ENCODE measurements around the gene GIT2.
"Not testable (repeated sequence)": the region's sequence is repeated elsewhere in the genome, so short reads cannot be mapped to it uniquely, and the experiment has no call there.

GIT2 gene

GRCh38 chr12:109995686-109996482 is at the start of gene GIT2:
GIT2 (minus strand) TSS chr12:109996368; CDS start chr12:109996224, 144 bp downstream.
- DNase-seq = peak; percentile 92 to 93

- no peak for DNase-seq
These were observed 46.1 kb upstream of the GIT2 start for GRCh38 chr12:110042264-110042663.

- DNase-seq = peak in 1 of 2 donors; percentile 59
These were observed 43.1 kb upstream of the GIT2 start for GRCh38 chr12:110039085-110039807.

GRCh38 chr12:110038741-110039084 is 42.5 kb upstream of the GIT2 start:
- no peak for DNase-seq

DNA sequence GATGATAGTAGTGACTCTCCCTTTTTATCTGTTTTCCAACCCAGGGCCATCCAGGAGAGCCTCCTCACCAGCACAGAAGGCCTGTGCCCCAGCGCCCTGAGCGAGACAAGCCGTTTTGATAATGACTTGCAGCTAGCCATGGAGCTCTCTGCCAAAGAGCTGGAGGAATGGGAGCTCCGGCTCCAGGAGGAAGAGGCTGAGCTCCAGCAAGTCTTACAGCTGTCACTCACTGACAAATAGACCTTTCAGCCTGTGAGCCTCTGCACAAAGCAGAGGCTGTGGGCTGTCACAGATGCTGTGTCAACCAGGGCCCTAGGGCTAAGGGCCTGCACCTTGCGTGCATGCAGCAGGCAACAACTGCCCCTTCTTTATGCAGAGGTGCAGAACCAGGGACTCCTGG is 41.1 kb upstream of the GIT2 start:
- no peak for DNase-seq

DNA sequence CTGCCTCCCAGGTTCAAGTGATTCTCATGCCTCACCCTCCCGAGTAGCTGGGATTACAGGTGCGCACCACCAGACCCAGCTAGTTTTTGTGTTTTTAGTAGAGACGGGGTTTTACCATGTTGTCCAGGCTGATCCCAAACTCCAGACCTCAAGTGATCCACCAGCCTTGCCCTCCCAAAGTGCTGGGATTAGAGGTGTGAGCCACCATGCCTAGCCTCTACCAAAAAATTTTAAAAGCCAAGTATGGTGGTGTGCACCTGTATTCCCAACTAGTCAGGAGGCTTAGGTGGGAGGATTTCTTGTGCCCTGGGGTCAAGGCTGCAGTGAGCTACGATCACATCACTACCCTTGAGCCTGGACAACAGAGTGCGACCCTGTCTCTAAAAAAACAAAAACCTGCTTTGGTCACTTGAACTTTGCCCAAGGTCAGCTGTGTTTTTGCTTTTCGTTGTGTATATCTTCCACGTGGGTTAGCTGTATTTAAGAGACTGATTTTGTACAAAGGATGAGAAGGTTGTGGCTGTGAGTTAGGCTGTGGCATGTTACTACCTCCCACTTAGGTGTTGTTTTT is 39.5 kb upstream of the GIT2 start:
- DNase-seq = no peak

- no peak for DNase-seq
These were observed 37.7 kb upstream of the GIT2 start for GRCh38 chr12:110033888-110034287.

- peak; percentile 80 to 93 for DNase-seq
These were observed 33.2 kb upstream of the GIT2 start for GRCh38 chr12:110029290-110029815.

GRCh38 chr12:110028323-110028722 is 32.2 kb upstream of the GIT2 start:
- DNase-seq = no peak

GRCh38 chr12:110024051-110024450 is 27.9 kb upstream of the GIT2 start:
- DNase-seq = no peak

DNA sequence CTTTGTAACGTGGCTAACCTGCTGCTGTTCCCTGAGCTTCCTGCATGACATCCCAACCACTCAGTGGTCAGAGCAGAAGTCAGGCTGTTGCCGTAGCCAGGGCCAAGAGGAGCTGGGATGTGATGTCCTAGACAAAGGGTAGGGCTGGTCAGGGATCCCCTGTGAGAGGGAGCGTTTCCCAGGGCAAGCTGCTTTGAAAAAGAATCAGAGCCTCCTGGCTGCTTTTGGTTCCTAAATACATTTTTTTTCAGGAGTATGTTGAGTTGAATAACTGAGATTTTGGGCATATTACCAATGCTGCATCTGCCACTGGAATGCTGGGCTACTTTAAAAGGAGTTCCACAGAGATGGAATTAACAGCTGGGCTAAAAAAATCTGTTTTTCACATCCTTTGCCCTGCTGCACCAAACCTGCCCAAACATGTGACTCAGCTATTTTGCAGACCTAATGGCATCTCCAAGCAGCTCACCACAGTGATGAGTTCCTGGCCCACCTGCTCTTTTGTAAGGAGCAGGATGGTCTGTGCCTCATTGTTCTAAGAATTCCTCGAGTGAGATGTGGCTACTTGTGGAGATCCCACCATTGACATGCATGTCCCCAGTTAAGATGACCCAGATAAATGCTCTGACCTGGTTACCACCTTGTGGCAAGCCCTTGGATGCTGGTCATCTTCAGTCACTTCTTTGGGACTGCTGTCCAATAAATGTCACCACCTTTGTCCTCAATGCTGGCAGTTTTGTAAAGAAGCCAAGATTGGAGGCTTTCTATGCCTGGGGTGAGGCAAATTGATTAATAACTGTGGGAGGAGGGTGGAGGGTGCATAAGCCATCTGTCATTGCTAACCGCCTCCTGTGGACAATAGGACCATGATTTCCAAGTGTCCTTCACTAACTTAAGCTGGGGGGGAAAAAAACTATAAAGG is 27.2 kb upstream of the GIT2 start:
- DNase-seq = no peak

DNA sequence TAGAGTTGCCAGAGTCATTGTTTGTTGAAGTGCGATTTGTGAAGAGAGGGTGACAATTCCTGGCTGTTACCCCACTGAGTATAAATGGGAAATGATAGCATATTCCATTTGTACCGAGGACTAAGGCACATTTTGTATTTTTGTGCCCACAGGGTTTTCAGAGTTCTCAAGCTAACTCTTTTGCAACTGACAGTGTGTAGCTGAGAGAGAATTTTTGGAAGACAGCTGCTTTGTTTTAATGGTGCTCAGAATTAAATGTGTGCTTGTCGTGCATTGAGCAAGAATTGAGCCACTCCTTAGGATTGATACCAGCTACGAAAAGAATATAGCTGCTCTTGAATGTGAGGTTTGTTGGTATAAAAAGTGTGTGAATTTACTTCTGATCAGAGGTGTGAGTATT is 24.8 kb upstream of the GIT2 start:
- no peak for DNase-seq

DNA sequence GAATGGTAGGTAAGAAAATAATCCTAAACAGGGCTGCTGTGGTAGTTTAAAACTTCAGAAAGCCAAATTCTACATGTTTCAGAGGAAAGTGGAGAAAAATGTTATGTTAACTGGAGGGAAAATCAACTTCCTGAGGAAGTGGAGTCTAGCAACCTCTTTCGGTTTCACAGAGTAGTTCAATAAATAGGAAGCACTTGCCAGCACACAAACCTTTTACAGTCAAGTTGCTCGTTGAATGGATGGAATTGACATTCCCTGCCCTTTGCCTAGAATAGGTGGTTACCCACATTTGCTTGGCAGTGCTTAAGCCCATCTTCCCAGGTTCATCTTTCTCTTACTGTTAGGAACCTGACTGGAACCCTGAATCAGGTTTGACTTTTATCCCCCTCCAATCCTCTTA is 19.0 kb upstream of the GIT2 start:
- DNase-seq = peak; percentile 64 to 69

GRCh38 chr12:110012659-110013058 is 16.5 kb upstream of the GIT2 start:
- DNase-seq = no peak

DNA sequence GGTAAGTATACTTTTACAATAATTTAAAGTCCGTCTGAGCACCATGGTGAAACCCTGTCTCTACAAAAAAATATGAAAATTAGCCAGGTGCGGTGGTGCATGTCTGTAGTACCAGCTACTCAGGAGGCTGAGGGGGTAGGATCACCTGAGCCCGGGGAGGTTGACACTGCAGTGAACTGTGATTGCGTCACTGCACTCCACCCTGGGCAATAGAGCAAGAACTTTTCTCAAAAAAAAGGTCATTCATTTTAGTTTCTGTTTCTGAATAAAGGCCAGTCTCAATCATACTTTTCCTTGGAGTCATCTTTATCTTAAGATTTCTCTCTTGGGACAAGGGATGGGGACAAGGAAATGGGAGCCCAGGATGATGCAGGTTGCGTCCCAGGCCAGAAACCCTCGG is 16.0 kb upstream of the GIT2 start:
- peak in 1 of 2 donors; percentile 41 for DNase-seq

DNA sequence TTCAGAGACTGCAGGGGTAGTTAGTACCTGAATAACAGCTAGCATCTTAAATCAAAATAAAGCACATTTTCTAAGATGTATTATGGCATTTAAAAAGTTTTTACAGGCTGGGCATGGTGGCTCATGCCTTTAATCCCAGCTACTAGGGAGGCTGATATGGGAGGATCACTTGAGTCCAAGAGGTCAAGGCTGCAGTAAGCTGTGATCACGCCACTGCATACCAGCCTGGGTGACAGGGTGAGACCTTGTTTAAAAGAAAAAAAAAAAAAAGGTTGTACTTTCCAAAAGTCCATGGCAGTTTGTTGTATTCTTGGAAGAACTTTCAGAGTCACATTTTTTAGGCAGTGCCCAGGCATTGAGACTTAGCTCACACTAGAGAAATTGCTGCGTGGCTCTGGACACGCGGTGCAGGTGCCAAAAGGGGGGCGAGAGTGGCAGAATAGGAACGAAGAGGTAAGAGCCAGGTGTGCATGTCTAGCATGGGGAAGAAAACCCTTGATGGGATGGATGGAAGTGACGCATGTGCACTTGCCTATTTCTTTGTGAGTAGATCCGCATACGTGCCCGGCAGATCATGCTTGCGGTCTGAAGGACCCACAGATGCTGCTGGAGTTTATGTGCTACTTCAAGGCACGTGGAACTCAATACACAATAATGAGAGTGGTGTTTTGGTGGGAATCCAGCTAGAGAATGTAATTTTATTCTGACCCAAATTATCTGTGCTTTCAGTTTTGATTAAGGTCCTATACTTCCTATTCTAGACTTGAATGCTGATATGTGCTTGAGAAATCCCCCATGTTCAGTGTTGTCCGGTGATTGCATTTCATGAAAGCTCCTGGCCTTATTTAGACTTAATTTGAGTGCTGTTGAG is 14.9 kb upstream of the GIT2 start:
- peak; percentile 37 to 59 for DNase-seq

- DNase-seq = not testable (repeated sequence)
These were observed 12.7 kb upstream of the GIT2 start for GRCh38 chr12:110008681-110009398.

GRCh38 chr12:110007881-110008280 is 11.7 kb upstream of the GIT2 start:
- DNase-seq = peak; percentile 88 to 97

DNA sequence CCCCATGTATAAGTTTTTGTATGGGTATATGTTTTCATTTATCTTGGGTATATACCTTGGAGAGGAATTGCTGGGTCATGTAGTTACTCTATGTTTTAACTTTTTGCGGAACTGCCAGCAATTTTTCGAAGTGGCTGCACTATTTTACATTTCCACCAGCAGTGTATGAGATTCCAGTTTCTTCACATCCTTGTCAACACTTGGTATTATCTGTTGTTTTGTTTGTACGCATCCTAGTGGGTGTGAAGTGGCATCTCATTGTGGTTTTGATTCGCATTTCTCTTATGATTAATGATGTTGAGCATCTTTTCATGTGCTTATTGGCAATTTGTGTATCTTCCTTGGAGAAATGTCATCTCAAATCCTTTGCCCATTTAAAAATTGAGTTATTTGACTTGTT is 9.9 kb upstream of the GIT2 start:
- DNase-seq = no peak

GRCh38 chr12:110005319-110005973 is 9.3 kb upstream of the GIT2 start:
- DNase-seq = no peak
